K562 (cell line): ENCODE measurements around the gene PURA. TPM values are rescaled to one million over a fixed set of nuclear protein-coding genes. Genes with fewer than 3 reads are reported as not detected.

Experiments used
- FOSL1 ChIP-seq: fragments of 200-800 bp; sonication (Bioruptor generic); conservative IDR thresholded peaks from 2 replicates; pipeline ENCODE4 v1.6.1; 2016; ENCODE audit warnings: missing genetic modification characterization, missing compliant biosample characterization
- GTF2A2 ChIP-seq: IDR thresholded peaks from 2 replicates; pipeline ENCODE4 v1.6.1; 2016; ENCODE audit warnings: mild to moderate bottlenecking, missing genetic modification characterization, missing compliant biosample characterization
- GTF2E2 ChIP-seq: fragments of 200-800 bp; sonication (Bioruptor generic); IDR thresholded peaks from 2 replicates; pipeline ENCODE4 v1.6.1; 2016; ENCODE audit warnings: missing genetic modification characterization, missing compliant biosample characterization
- HNRNPUL1 ChIP-seq: fragments of 200-400 bp; formaldehyde crosslinking; IDR thresholded peaks from 2 replicates; pipeline ENCODE4 v1.6.1; 2017; ENCODE audit warnings: low read length
- IFI16 ChIP-seq: fragments of 250-450 bp; sonication (Bioruptor Pico); IDR thresholded peaks from 2 replicates; pipeline ENCODE4 v2.1.2; 2022; ENCODE audit warnings: mild to moderate bottlenecking, inconsistent platforms
- KDM5B ChIP-seq: fragments of 200-600 bp; sonication (generic); IDR thresholded peaks from 2 replicates; pipeline ENCODE4 v1.6.1; 2012; ENCODE audit warnings: low read depth, mild to moderate bottlenecking, moderate library complexity, low read length, control low read depth, inconsistent platforms; ENCODE audit not compliant: insufficient replicate concordance
- KLF16 ChIP-seq: IDR thresholded peaks from 2 replicates; pipeline ENCODE4 v1.6.1; 2016; ENCODE audit warnings: antibody characterized with exemption
- REST ChIP-seq, 2 experiments: fragments of 450-650 bp; formaldehyde crosslinking in 1 of 2; IDR thresholded peaks; 2 replicates each; pipeline versions ENCODE4 v1.4.0 to v1.6.1; 2014 to 2020; ENCODE audit warnings: mild to moderate bottlenecking in 2 of 2, borderline replicate concordance in 1 of 2, low read depth in 1 of 2
- SMARCA5 ChIP-seq: fragments of 450-650 bp; IDR thresholded peaks from 2 replicates; pipeline ENCODE4 v1.6.1; 2016
- SRF ChIP-seq, 2 experiments: fragments of 250-450, 450-650 bp in 1 of 2; sonication (Bioruptor Pico) in 1 of 2; sonication (generic) in 1 of 2; formaldehyde crosslinking; IDR thresholded peaks; 2 replicates each; pipeline versions ENCODE4 v1.5.0 to v1.5.1; 2020 to 2022; ENCODE audit warnings: mild to moderate bottlenecking in 1 of 2, missing genetic modification reagents in 1 of 2
- TCFL5 ChIP-seq: fragments of 250-450 bp; sonication (Bioruptor Pico); conservative IDR thresholded peaks from 2 replicates; pipeline ENCODE4 v1.6.1; 2021; ENCODE audit warnings: mild to moderate bottlenecking, moderate library complexity, matching md5 sums
- ZBTB26 ChIP-seq: fragments of 450-650 bp; formaldehyde crosslinking; IDR thresholded peaks from 2 replicates; pipeline ENCODE4 v1.4.0; 2022; ENCODE audit warnings: missing genetic modification characterization
- ZNF197 ChIP-seq: fragments of 200-800 bp; sonication (Bioruptor generic); IDR thresholded peaks from 2 replicates; pipeline ENCODE4 v1.6.1; 2016; ENCODE audit warnings: low read depth, missing genetic modification characterization, missing compliant biosample characterization
- ZNF354B ChIP-seq: fragments of 250-450 bp; sonication (Bioruptor Pico); IDR thresholded peaks from 2 replicates; pipeline ENCODE4 v1.4.0; 2020
- ZNF780A ChIP-seq: fragments of 250-450 bp; sonication (Bioruptor Pico); IDR thresholded peaks from 2 replicates; pipeline ENCODE4 v1.5.0; 2021; ENCODE audit warnings: mild to moderate bottlenecking
- polyA plus RNA-seq, 8 experiments: library from polyadenylated mRNA; depleted of rRNA in 4 of 8; stranded (reverse) in 5 of 8; unstranded in 3 of 8; fragments of >200 nt; fragmentation: Nextera tagmentation in 2 of 8; fragmentation: Illumina TruSeq in 1 of 8; extraction: Ambion mirVana in 2 of 8; extraction: Trizol in 1 of 8; gene quantifications; 2 replicates each; pipeline versions ENCODE4 v1.2.1 to v1.2.3, GENCODE V29; 2011 to 2014; ENCODE audit warnings: inconsistent platforms in 1 of 8, missing spikeins in 1 of 8
- total RNA-seq, 7 experiments: library from RNA; depleted of rRNA in 6 of 7; stranded (reverse); fragments of >200 nt in 6 of 7; fragmentation: Illumina TruSeq in 2 of 7; extraction: Trizol in 2 of 7; gene quantifications; 2 replicates each; pipeline versions ENCODE4 v1.2.1 to v1.2.3, GENCODE V29; 2011 to 2021; ENCODE audit warnings: low replicate concordance in 1 of 7

PURA gene
- total and polyA plus RNA-seq, 9 of the 15 experiments (the other 6 are each of a cell fraction or from before 2014, with no cell fraction given), result 3.2 to 11.1 (median 5.4) TPM

GRCh38 chr5:140106805-140107311, 7.1 kb upstream of the PURA start (continued):
- TF ChIP-seq REST (IDR thresholded peaks at IDR 0.05; ENCODE audit: borderline replicate concordance), result no peak
- no peak for TF ChIP-seq REST (CRISPR knock-in tag; IDR thresholded peaks at IDR 0.05; ENCODE audit: low read depth)
- no peak for TF ChIP-seq SRF (CRISPR knock-in tag; IDR thresholded peaks at IDR 0.05)
- no peak for TF ChIP-seq KDM5B
- TF ChIP-seq HNRNPUL1, result no peak
- TF ChIP-seq ZNF354B (CRISPR knock-in tag), result no peak
- 0 out of 2 replicates have a peak, but pooled peaks have one; percentile 15 for TF ChIP-seq ZNF197 (CRISPR knock-in tag)
- TF ChIP-seq FOSL1 (tag), result no peak
- TF ChIP-seq IFI16 (CRISPR knock-in tag), result no peak
- TF ChIP-seq ZBTB26, result no peak
- TF ChIP-seq KLF16, result no peak
- no peak for TF ChIP-seq GTF2E2
- no peak for TF ChIP-seq ZNF780A (CRISPR knock-in tag)
- no peak for TF ChIP-seq GTF2A2 (tag)
- 0 out of 2 replicates have a peak, but pooled peaks have one; percentile 54 for TF ChIP-seq SMARCA5
- TF ChIP-seq TCFL5, result no peak
